Tibial nerve (tissue), 4 donors: ENCODE results near the gene PKP1. TPM values are rescaled to one million over a fixed set of nuclear protein-coding genes. Genes with fewer than 3 reads are reported as not detected.

Experiments used
- DNase-seq, 2 donors: peaks; one replicate each; pipeline ENCODE4 v3.0.0-alpha.2; 2019; ENCODE audit warnings: low spot score in 2 of 2
- H3K27ac ChIP-seq, 4 donors: fragments of 200-600 bp; sonication (generic) in 3 of 4; one replicate each; pipeline ENCODE4 v1.5.1; 2017 to 2019; ENCODE audit warnings: mild to moderate bottlenecking in 1 of 4
- H3K27me3 ChIP-seq, 2 donors: fragments of 200-600 bp; sonication (generic) in 1 of 2; one replicate each; pipeline versions ENCODE4 v1.5.1 to v1.6.0; 2017 to 2019
- H3K36me3 ChIP-seq, 3 donors: fragments of 200-600 bp; sonication (generic); one replicate each; pipeline ENCODE4 v1.5.1; 2018 to 2019
- H3K4me1 ChIP-seq, 4 donors: fragments of 200-600 bp; sonication (generic) in 3 of 4; one replicate each; pipeline ENCODE4 v1.5.1; 2017 to 2019
- H3K4me3 ChIP-seq, 4 donors: fragments of 200-600 bp; sonication (generic) in 3 of 4; one replicate each; pipeline ENCODE4 v1.5.1; 2017 to 2019; ENCODE audit warnings: mild to moderate bottlenecking in 1 of 4, moderate library complexity in 1 of 4
- H3K9me3 ChIP-seq, 4 donors: fragments of 200-600 bp; sonication (generic) in 3 of 4; one replicate each; pipeline ENCODE4 v1.5.1; 2017 to 2019
- CTCF ChIP-seq, 5 experiments: fragments of 200-600 bp in 3 of 5; fragments of 450-650 bp in 2 of 5; sonication (generic) in 3 of 5; IDR thresholded peaks; one replicate each; pipeline ENCODE4 v1.5.1; 2016 to 2019; ENCODE audit warnings: antibody characterized with exemption in 5 of 5, mild to moderate bottlenecking in 3 of 5, moderate library complexity in 2 of 5
- EP300 ChIP-seq, 2 donors: sonication (generic); formaldehyde crosslinking; IDR thresholded peaks; one replicate each; pipeline ENCODE4 v1.6.1; 2017; ENCODE audit warnings: antibody characterized with exemption in 2 of 2, mild to moderate bottlenecking in 1 of 2
- POLR2A ChIP-seq, 2 donors: fragments of 450-650 bp; IDR thresholded peaks; one replicate each; pipeline ENCODE4 v1.6.1; 2017; ENCODE audit warnings: antibody characterized with exemption in 2 of 2, mild to moderate bottlenecking in 2 of 2, moderate library complexity in 2 of 2
- WGBS, 2 donors: methylation state at CpG; one replicate each; pipeline ENCODE4 v1.1.5; 2018; 5-methylcytosine and 5-hydroxymethylcytosine counted together
- total RNA-seq, 4 donors: library from RNA; depleted of rRNA; stranded (reverse); fragments of >200 nt; gene quantifications; one replicate each; pipeline ENCODE4 v1.1.0, GENCODE V29; 2016

PKP1 gene
- total RNA-seq, 4 donors from 2014 or later = 0.22 to 0.90 (median 0.39) TPM; not detected in 1

DNA sequence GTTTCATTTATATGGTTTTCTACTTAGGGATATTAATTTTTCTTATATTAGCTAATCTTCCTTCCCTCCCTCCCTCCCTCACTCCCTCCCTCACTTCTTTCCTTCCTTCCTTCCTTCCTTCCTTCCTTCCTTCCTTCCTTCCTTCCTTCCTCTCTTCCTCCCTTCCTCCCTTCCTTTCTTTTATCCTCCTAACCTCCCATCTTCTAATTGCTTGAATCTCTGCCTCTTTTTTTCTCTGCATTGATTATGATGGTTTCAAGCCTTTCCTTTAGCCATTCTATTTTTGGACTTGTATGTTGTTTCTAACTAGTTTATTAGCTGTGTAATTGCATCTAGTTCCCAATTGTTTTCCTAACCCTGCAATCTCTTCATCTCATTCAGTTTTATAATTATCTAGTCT lies 17.0 kb upstream of the PKP1 start:
- Histone ChIP-seq H3K36me3 (no peaks in the 10 kb centered on the region), H3K4me1 (no peaks in the 10 kb centered on the region), H3K27ac (no peak overlapping the region), H3K9me3 (no peaks in the 10 kb centered on the region), H3K4me3 (no peak overlapping the region), H3K27me3 (peaks cover 0 to 29% of the 10 kb centered on the region in 2 donors)
- no peak for DNase-seq
- TF ChIP-seq POLR2A (IDR thresholded peaks at IDR 0.05) (no peak), EP300 (IDR thresholded peaks at IDR 0.05) (no peak), CTCF (IDR thresholded peaks at IDR 0.05) (no peak)

GRCh38 chr1:201266774-201267173 lies 16.5 kb upstream of the PKP1 start:
- DNase-seq = no peak
- Histone ChIP-seq H3K27ac (no peak overlapping the region), H3K4me1 (no peaks in the 10 kb centered on the region), H3K27me3 (peaks cover 0 to 26% of the 10 kb centered on the region in 2 donors), H3K9me3 (no peaks in the 10 kb centered on the region), H3K4me3 (no peak overlapping the region), H3K36me3 (no peaks in the 10 kb centered on the region)
- 35 to 42% methylated on average over 3 of the region's 3 CpGs for WGBS, 2 donors
- TF ChIP-seq POLR2A (IDR thresholded peaks at IDR 0.05) (no peak), CTCF (IDR thresholded peaks at IDR 0.05) (no peak), EP300 (IDR thresholded peaks at IDR 0.05) (no peak)

DNA sequence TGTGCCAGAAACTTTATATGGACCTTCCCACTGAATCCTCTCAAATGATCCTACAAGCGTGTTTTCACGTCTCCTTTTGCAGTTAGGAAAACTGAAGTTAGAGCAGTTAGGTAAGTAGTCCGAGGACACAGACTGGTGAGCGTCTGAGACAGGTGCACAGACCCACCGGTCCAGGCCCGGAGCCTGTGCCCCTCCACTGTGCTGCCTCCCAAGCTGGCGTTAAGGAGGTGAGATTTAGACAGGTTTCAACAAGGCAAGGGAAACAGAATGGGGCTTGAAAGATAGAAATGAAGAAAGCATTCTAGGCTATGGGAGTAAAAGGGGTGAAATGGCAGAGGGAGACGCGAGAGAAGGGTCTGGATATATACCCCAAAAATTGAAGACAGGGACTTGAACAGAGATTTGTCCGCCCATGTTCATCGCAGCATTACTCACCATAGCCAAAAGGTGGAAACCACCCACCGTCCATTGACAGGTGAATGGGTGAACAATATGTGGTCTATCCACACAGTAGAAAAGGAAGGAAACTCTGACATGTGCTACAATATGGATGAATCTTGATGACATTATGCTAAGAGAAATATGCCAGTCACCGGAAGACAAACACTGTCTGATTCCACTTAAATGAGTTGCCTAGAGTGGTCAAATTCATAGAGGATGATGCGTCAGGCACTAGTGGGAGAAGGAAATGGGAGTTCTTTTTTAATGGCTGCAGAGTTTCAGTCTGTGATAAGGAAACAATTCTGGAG lies 15.7 kb upstream of the PKP1 start:
- no peak overlapping the region for H3K27ac ChIP-seq
- no peaks in the 10 kb centered on the region for H3K4me1 ChIP-seq
- 89% methylated on average over 14 of the region's 14 CpGs for WGBS, 2 donors
- DNase-seq = no peak
- no peaks in the 10 kb centered on the region for H3K36me3 ChIP-seq
- H3K27me3 ChIP-seq = peaks cover 0 to 24% of the 10 kb centered on the region in 2 donors
- no peaks in the 10 kb centered on the region for H3K9me3 ChIP-seq
- H3K4me3 ChIP-seq = no peak overlapping the region
- no peak for TF ChIP-seq POLR2A (IDR thresholded peaks at IDR 0.05)
- no peak for TF ChIP-seq EP300 (IDR thresholded peaks at IDR 0.05)
- TF ChIP-seq CTCF (IDR thresholded peaks at IDR 0.05) = no peak

DNA sequence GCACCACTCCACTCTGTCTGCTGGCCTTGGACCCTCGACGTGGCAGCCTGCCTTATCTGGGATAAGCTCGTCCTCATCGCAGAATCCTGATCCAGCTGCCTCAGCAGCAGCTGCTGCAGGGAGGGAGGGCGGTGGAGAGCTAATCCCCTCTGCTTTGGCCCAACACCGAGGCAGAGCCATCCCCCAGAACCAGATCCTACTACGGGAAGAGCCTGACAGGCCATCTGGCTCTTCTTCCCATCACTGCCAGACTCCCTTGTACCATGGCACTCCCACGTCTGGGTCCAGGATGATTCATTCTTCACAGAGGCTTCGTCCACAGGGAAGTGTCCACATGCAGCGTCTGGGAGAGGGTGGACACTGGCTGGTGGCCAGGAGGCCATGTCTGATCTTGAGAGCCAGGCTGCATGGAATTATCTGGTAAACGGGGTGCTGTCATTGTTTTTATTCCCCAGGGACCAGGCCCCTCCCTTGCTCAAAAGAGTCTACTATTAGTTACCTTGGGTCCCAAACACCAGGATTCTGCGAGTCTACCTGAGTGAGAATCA lies 14.6 kb upstream of the PKP1 start:
- no peak for TF ChIP-seq POLR2A (IDR thresholded peaks at IDR 0.05)
- no peak for TF ChIP-seq CTCF (IDR thresholded peaks at IDR 0.05)
- no peak for TF ChIP-seq EP300 (IDR thresholded peaks at IDR 0.05)
- H3K36me3 ChIP-seq = no peaks in the 10 kb centered on the region
- H3K4me1 ChIP-seq = no peaks in the 10 kb centered on the region
- no peak for DNase-seq
- no peaks in the 10 kb centered on the region for H3K9me3 ChIP-seq
- WGBS, 2 donors = 40 to 53% methylated on average over 9 to 12 of the region's 12 CpGs
- no peak overlapping the region for H3K4me3 ChIP-seq
- H3K27me3 ChIP-seq = peaks cover 0 to 24% of the 10 kb centered on the region in 2 donors
- no peak overlapping the region for H3K27ac ChIP-seq

DNA sequence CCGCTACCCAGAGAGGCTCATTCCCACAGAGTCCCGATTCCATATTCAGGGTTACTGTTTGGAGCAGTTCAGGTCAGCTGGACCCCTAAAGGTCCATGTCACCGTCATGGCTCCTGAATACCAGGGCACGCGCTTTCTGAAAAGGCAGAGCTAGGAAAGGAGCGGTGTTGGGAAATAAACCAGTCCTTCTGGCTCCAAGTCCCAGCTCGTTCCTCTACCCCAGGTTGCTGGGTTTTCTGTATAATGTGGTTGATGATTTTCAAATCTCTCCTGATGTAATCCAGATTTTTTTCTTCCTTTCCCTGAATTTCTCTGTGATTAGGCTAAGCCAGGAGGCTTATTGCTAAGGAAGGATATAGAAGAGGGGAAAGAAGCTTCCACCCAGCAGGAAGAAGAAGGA lies 14.0 kb upstream of the PKP1 start:
- 88% methylated on average over 7 of the region's 7 CpGs for WGBS, 2 donors
- no peak for DNase-seq
- H3K4me3 ChIP-seq = no peak overlapping the region
- TF ChIP-seq POLR2A (IDR thresholded peaks at IDR 0.05) (no peak), CTCF (IDR thresholded peaks at IDR 0.05) (no peak), EP300 (IDR thresholded peaks at IDR 0.05) (no peak)
- H3K36me3 ChIP-seq = no peaks in the 10 kb centered on the region
- no peak overlapping the region for H3K27ac ChIP-seq
- H3K4me1 ChIP-seq = no peaks in the 10 kb centered on the region
- H3K9me3 ChIP-seq = no peaks in the 10 kb centered on the region
- H3K27me3 ChIP-seq = peaks cover 0 to 24% of the 10 kb centered on the region in 2 donors
